ENCODE measurements around the gene CHRD. TPM values are rescaled to one million over a fixed set of nuclear protein-coding genes. Genes with fewer than 3 reads are reported as not detected.

CHRD gene
- total RNA-seq, 1 experiment from 2014 or later: 9.0 TPM

GRCh38 chr3:184352897-184353545 lies 26.8 kb upstream of the CHRD start:
- H3K27ac ChIP-seq: no peak overlapping the region
- no peaks in the 10 kb centered on the region for H3K9me3 ChIP-seq (replicated peaks)
- H3K4me1 ChIP-seq: peaks cover 8% of the 10 kb centered on the region; the same call in 1 of the 2 replicates
- no peak overlapping the region for H3K4me3 ChIP-seq
- no peak for DNase-seq
- no peaks in the 10 kb centered on the region for H3K27me3 ChIP-seq
- H3K36me3 ChIP-seq: no peaks in the 10 kb centered on the region

DNA sequence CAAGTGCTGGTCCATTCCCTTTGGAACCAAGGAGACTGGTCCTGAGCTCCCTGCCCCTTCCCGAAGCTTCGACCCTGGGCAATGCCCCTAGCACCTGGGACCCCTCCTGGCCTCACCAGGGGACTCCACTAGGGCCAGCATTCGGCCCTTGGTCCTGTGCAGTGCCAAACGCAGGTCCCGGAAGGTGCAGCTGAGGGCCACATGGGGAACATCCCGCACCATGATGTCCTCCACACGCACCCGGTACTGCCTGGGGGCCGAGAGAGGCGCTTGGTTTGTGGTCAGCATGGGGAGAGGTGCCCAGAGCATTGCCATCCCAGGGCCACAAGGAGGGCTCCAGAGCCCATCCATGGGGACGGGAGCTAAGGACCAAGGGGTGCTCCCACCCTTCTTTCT lies 26.3 kb upstream of the CHRD start:
- no peaks in the 10 kb centered on the region for H3K27me3 ChIP-seq
- H3K4me3 ChIP-seq: no peak overlapping the region
- no peak overlapping the region for H3K27ac ChIP-seq
- H3K36me3 ChIP-seq: no peaks in the 10 kb centered on the region
- peaks cover 8% of the 10 kb centered on the region; the same call in 1 of the 2 replicates for H3K4me1 ChIP-seq
- no peaks in the 10 kb centered on the region for H3K9me3 ChIP-seq (replicated peaks)
- DNase-seq: no peak

- Histone ChIP-seq H3K27ac (no peak overlapping the region), H3K27me3 (no peaks in the 10 kb centered on the region), H3K36me3 (no peaks in the 10 kb centered on the region), H3K4me3 (no peak overlapping the region), H3K4me1 (peaks cover 8% of the 10 kb centered on the region; the same call in 1 of the 2 replicates), H3K9me3 (replicated peaks) (no peaks in the 10 kb centered on the region)
- peak; percentile 44 to 65 for DNase-seq
Observed at GRCh38 chr3:184354121-184354728, 25.6 kb upstream of the CHRD start.

GRCh38 chr3:184354754-184355153 lies 25.1 kb upstream of the CHRD start:
- H3K4me3 ChIP-seq: no peak overlapping the region
- no peak for DNase-seq
- H3K4me1 ChIP-seq: peaks cover 8% of the 10 kb centered on the region; the same call in 1 of the 2 replicates
- no peaks in the 10 kb centered on the region for H3K36me3 ChIP-seq
- no peaks in the 10 kb centered on the region for H3K9me3 ChIP-seq (replicated peaks)
- no peaks in the 10 kb centered on the region for H3K27me3 ChIP-seq
- no peak overlapping the region for H3K27ac ChIP-seq

- Histone ChIP-seq H3K27ac (0 out of 2 replicates have a peak overlapping the region, but pooled peaks have one; percentile 7), H3K4me3 (no peak overlapping the region), H3K9me3 (replicated peaks) (no peaks in the 10 kb centered on the region), H3K36me3 (no peaks in the 10 kb centered on the region), H3K4me1 (peaks cover 8% of the 10 kb centered on the region; the same call in 1 of the 2 replicates), H3K27me3 (no peaks in the 10 kb centered on the region)
- DNase-seq: no peak
Observed at GRCh38 chr3:184355261-184356040, 24.4 kb upstream of the CHRD start.

GRCh38 chr3:184357248-184358123 lies 22.4 kb upstream of the CHRD start:
- Histone ChIP-seq H3K27me3 (no peaks in the 10 kb centered on the region), H3K36me3 (no peaks in the 10 kb centered on the region), H3K4me3 (no peak overlapping the region), H3K9me3 (replicated peaks) (no peaks in the 10 kb centered on the region), H3K4me1 (peaks cover 8% of the 10 kb centered on the region; the same call in 1 of the 2 replicates), H3K27ac (no peak overlapping the region)
- DNase-seq: no peak

GRCh38 chr3:184358124-184358767 lies 21.6 kb upstream of the CHRD start:
- H3K27me3 ChIP-seq: no peaks in the 10 kb centered on the region
- H3K4me3 ChIP-seq: no peak overlapping the region
- H3K36me3 ChIP-seq: no peaks in the 10 kb centered on the region
- H3K9me3 ChIP-seq (replicated peaks): no peaks in the 10 kb centered on the region
- DNase-seq: no peak
- no peak overlapping the region for H3K27ac ChIP-seq
- H3K4me1 ChIP-seq: peaks cover 8% of the 10 kb centered on the region; the same call in 1 of the 2 replicates

DNA sequence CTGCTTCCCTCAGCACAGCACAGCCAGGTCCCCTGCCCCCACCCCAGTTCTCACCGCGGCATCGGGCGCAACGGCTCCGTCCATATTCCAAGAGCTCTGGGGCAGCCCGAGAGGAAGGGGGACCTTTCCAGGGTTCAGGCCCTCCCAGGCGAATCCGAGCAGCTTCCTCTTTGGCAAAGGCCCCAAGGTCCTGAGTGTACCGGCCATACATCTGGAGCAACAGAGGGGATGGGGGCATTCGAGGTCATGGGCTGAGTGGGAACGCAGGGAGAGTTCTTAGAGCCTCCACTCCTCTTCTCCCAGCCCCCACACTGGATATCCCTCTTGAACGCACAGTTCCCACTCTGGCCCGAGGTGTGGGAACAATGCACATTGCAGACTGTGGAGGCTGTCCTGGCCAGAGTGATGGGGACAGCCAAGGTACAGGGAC lies 20.9 kb upstream of the CHRD start:
- DNase-seq: no peak
- Histone ChIP-seq H3K4me1 (peaks cover 8% of the 10 kb centered on the region; the same call in 1 of the 2 replicates), H3K4me3 (no peak overlapping the region), H3K36me3 (no peaks in the 10 kb centered on the region), H3K9me3 (replicated peaks) (no peaks in the 10 kb centered on the region), H3K27ac (no peak overlapping the region), H3K27me3 (no peaks in the 10 kb centered on the region)

DNA sequence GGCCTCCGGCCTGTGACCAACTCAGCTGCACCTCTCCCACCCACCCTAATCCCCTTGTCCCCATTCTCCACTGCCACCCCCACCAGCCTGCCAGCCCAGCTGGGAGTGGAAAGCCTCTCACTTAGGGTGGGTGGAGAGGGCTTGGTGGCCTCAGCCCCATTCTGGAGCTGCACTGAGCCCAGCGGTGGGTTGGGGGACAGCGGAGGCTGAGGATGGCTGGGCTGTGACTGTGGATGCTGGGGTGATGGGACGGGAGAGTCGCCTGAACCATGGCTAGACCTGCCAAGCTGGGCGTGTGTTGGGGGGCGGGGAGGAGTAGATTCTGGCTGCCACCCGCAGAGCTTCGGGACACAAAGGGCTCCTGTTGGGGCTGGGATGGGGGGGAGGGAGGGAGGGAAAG lies 20.2 kb upstream of the CHRD start:
- Histone ChIP-seq H3K4me1 (peaks cover 8% of the 10 kb centered on the region; the same call in 1 of the 2 replicates), H3K27me3 (no peaks in the 10 kb centered on the region), H3K27ac (no peak overlapping the region), H3K4me3 (no peak overlapping the region), H3K9me3 (replicated peaks) (no peaks in the 10 kb centered on the region), H3K36me3 (no peaks in the 10 kb centered on the region; the same call in none of the 2 replicates)
- no peak for DNase-seq

GRCh38 chr3:184360070-184360928 lies 19.6 kb upstream of the CHRD start:
- peaks cover 6% of the 10 kb centered on the region for H3K36me3 ChIP-seq
- peaks cover 7% of the 10 kb centered on the region; the same call in 1 of the 2 replicates for H3K4me1 ChIP-seq
- H3K27me3 ChIP-seq: no peaks in the 10 kb centered on the region
- H3K27ac ChIP-seq: no peak overlapping the region
- no peaks in the 10 kb centered on the region for H3K9me3 ChIP-seq (replicated peaks)
- no peak for DNase-seq
- H3K4me3 ChIP-seq: peak overlapping the region; percentile 76

- Histone ChIP-seq H3K4me1 (no peaks in the 10 kb centered on the region; the same call in 1 of the 2 replicates), H3K4me3 (peak overlapping the region; percentile 76), H3K27me3 (no peaks in the 10 kb centered on the region), H3K36me3 (peaks cover 10% of the 10 kb centered on the region), H3K27ac (no peak overlapping the region), H3K9me3 (replicated peaks) (no peaks in the 10 kb centered on the region)
- DNase-seq: no peak
Observed at GRCh38 chr3:184360929-184361531, 18.8 kb upstream of the CHRD start.

GRCh38 chr3:184361532-184361931 lies 18.3 kb upstream of the CHRD start, which contains the start of the genes CLCN2 and POLR2H:
Gene CLCN2, minus strand, starts transcription at chr3:184361605. Its CDS starts 126 bp downstream, at chr3:184361479.
Gene POLR2H, plus strand, starts transcription at chr3:184361710. Its CDS starts 1,783 bp downstream, at chr3:184363493.
- peak; percentile 62 to 73 for DNase-seq
- Histone ChIP-seq H3K9me3 (replicated peaks) (no peaks in the 10 kb centered on the region), H3K36me3 (peaks cover 11% of the 10 kb centered on the region), H3K4me1 (no peaks in the 10 kb centered on the region; the same call in 1 of the 2 replicates), H3K27ac (peak within 1 kb of the TSS; percentile 81), H3K27me3 (no peaks in the 10 kb centered on the region), H3K4me3 (peak within 1 kb of the TSS; percentile 76)
